NCI-H69 (cell line): Measurements from ENCODE around the gene OR52E8.

ENCODE experiments used
- DNase-seq: peaks from one replicate; lab custom pipeline; 2025; lab: John Stamatoyannopoulos, UW

OR52E8 gene

DNA sequence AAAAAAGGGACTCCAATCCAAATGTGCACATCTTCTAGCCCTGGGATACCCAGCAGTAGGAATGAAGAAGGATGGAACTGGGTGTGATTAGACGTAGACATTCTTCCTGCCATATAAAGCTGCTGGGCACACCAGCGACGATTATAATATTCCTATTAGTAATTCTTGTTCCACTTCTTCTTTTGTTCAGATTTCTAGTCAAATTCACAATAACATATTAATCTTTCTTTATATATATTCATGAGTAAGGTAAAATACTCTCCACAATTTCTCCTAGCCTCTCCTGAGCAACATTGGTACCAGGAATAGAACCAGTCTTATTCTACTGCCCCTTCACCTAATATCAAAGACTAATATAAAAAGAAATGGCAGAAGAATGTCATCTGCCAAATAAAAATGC is at the start of gene OR52E8:
Gene OR52E8, minus strand, starts transcription at position 101 of the 400 bp plus-strand sequence. Its CDS starts 0 bp downstream, at position 101.
- DNase-seq = no peak

DNA sequence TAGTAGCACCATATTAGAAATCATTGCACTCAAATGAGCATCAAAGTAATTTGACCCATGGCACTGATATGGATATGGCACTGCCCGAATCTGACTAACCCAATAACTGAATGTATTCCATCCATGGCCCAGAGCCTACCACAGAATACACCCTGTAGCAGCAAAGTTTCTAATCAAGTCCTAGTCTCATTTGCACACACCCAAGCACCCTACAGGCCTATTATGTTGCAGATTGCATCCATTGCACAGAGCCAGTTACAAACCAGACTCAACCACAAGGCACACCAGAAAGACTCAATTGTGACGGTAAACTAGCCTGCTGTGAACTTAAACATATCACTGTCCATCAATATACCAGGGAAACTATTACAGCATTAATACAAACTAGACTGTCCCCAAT is 42.0 kb upstream of the OR52E8 start:
- DNase-seq = no peak

DNA sequence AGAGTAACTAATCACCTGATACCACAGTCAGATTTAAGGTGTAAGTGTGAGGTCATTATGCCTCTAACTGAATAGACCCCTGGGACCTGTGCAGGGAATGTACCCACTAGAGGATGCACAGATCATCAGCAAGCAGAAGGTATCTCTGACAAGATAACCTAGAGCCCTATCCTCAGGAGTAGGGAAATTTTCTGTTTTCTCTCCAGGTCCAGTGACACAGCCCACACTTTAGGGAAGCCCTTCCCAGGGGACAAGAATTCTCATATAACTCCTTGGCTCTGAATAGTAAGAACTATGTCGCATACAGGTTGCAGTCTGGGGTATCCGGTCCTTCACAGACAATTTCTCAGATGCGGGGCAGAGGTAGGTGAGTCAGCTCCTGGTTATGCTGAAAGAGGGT is 35.4 kb upstream of the OR52E8 start, which contains the start of gene OR52E5:
Gene OR52E5, plus strand, starts transcription at position 301 of the 400 bp plus-strand sequence. CDS start 7,569 bp downstream, outside the sequence.
- DNase-seq = no peak

DNA sequence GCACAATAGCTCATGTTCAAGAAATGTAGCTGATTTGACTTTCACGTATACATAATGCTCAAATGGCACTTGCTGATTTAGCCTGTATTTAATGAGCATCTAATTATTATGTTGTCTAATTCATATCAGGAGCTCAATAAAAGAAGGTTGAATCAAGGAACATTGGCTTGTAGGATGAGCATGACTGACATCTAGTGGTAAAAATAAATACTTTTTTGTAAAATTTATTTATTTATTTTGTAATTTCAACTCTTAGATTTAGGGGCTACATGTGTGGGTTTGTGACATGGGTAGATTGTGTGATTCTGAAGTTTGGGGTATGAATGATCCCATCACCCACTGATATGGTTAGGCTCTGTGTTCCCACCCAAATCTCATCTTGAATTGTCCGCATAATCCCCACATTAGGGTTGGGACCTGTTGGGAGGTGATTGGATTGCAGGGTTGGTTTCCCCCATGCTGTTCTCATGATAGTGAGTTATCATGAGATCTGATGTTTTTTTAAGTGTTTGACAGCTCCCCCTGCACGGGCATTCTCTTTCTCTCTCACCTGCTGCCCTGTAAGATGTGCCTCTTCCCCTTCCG is 33.8 kb upstream of the OR52E8 start:
- DNase-seq = peak; percentile 9

DNA sequence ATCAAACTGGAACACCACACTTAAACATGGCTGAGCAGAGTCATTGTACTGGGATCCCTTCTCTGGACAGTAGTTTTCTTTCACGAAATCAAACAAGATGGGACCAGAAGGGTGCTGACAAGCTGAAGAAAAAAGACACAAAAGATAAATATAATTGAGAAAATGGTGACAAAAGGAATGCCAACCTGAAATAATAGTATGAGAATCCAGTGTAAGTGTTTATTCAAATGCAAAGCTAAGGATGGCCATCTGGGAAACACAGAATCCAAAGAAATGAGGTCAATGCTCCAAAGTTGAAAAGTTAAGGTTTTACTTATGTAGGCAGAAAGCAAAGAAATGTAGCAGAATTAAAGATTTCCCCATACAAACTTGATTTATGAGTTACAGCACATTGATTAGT is 30.2 kb upstream of the OR52E8 start:
- no peak for DNase-seq

DNA sequence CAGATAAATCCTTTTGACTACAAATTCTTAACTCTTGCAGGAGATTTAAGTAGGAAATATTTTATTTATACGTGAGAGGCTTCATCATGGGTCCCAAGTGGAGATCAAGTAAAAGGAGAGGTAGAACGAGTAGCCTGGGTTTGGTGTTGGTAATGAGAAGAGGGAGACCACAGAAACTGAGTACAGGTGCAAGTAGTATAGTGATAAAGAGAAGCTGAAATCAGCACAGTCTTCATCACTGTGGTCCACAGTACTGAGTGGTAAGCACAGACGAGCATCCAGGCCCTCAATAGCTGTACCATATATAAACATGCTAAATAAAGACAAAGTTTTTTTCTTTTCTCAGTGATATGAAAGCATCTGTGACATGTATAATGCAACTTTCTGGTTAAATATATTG is 29.7 kb upstream of the OR52E8 start:
- DNase-seq = no peak

DNA sequence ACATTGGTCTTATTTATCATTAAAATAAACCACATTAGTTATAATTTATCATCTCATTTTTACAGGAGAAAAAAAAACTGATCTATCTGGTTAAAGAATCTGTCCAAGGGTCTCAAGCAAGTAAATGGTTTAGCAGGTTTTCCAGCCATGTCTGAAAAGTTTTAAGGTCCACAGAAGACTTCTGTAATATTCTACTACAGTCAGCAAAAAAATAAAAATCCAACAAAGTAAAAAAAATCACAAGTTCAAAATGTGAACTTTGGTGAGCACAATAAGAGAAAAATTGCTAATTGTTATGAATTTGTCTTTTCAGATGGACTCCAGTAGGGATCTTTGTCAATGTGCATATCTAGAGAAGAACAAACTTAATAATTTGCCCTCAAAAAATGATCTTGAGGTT is 24.3 kb upstream of the OR52E8 start:
- DNase-seq = no peak

DNA sequence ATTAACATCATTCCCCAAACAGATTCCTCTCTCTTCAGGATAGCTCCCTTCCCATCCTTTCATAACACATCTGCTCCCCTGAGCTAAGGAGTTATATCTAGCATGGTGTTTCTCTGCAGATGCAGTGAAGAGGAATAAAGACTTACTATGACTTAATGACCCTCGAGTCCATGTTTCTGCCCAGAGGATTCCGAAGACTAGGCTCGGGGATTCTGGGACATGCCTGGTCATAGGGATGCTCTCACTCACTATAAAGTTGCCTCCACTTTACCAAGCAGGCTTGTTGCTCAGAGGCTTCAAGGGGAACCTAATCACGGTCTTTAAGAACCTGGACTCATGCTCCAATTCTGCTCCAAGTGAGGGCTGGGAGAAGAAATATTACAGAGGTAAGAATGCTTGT is 22.8 kb upstream of the OR52E8 start, which contains the start of gene OR52E4:
Gene OR52E4, plus strand, starts transcription at position 301 of the 400 bp plus-strand sequence. CDS start 3,664 bp downstream, outside the sequence.
- no peak for DNase-seq

DNA sequence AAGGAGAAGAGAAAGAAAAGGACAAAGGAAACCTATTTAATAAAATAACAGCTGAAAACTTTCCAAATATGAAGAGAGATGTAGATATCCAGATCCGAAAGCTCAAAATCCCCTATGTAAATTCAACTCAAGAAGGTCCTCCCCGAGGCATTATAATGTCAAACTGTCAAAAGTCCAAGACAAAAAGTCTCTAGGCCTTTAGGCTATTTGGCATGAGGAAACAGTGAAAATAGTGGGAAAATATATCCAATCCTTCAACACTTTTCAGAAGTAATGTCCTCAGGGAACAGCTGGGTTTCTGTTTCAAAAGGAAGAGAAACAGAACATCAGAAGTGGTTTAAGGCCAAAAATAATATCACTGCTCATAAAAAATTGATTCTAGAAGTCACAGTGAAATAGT is 21.1 kb upstream of the OR52E8 start:
- DNase-seq = no peak

DNA sequence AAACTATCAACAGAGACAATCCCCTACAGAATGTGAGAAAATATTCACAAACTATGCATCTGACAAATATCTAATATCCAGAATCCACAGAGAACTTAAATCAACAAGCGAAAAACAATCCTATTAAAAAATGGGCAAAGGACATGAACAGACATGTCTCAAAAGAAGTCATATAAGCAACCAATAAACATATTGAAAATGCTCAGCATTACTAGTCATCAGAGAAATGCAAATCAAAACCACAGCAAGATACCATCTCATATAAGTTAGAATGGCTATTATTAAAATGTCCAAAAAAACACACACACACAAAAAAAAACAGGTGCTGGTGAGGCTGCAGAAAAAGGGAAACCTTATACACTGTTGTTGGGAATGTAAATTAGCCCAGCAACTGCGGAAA is 8.3 kb upstream of the OR52E8 start:
- no peak for DNase-seq

DNA sequence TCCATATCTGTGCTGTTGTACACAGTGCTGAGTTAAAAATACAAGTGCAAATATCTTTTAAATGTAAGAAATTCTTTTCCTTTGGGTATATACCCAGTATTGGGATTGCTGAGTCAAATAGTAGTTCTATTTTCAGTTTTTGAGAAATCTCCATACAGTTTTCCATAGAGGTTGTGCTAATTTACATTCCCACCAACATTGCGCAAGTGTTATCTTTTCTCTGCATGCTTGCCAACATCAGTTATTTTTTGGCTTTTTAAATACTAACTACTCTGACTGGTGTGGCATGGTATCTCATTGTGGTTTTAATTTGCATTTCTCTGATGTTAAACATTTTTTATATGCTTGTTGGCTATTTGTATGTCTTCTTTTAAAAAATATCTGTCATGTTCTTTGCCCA is 6.5 kb downstream of the OR52E8 start:
- DNase-seq = no peak

DNA sequence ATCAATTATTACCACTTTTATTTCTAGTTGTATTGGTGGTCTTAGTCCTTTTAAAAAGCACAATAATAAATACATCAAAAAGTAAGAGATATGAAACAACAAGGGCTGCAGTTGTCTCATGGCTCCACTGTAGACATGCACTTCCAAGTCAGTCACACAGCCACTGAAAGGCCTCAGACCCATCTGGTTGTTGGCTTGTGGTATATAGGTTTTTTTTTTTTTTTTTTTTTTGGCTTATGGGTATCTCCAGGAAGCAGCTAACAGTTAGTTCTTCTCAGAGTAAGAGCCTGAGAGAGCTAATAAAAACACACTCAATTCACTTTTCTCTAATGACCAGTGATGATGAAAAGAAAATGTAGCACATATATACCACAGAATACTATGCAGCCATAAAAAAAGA is 9.8 kb downstream of the OR52E8 start:
- no peak for DNase-seq

DNA sequence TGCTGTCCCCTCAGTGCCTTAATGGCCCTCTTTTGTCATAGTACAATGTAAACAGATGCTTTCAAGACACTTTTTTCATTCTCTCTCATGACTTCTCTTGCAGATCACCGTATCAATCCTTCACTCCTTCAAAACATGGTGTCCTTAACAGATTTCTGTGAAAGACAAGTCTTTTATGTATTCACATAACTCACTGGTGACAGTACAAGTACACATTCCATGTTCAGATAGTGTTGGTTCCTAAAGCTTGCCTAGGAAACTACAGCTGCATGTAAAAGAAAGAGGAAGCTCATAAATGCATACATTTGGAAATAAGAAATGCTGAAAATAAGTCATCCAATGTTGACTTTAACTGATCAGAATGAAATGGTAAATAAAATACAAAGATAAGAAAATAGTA is 10.8 kb downstream of the OR52E8 start:
- no peak for DNase-seq

DNA sequence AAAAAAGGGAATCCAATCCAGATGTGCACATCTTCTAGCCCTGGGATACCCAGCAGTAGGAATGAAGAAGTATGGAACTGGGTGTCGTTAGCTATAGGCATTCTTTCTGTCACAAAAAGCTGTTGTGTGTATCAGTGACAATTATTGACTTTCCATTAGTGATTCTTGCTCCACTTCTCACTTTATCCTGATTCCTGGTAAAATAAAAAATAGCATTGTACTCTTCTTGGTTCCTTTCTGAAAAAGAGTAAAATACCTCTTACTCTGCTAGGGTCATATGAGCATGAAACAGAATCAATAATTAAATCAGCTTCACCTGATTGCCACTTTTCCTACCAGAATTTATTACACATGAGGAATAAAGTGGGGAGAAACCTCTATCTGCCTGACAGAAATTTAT is 15.7 kb downstream of the OR52E8 start, which contains the start of gene OR52E6:
Gene OR52E6, minus strand, starts transcription at position 101 of the 400 bp plus-strand sequence. Its CDS starts 0 bp downstream, at position 101.
- no peak for DNase-seq

DNA sequence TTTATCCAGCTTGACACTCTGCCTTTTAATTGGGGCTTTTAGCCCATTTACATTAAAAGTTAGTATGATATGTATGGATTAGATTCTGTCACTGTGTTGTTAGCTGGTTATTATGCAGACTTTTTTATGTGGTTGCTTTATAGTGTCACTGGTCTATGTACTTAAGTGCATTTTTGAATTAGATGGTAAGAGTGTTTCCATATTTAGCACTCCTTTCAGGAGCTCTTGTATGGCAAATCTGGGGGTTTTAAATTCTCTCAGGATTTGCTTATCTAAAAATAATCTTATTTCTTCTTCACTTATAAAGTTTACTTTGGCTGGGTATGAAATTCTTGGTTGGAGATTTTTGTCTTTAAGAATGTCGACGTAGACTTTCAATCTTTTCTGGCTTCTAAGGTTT is 19.8 kb downstream of the OR52E8 start:
- DNase-seq = no peak

DNA sequence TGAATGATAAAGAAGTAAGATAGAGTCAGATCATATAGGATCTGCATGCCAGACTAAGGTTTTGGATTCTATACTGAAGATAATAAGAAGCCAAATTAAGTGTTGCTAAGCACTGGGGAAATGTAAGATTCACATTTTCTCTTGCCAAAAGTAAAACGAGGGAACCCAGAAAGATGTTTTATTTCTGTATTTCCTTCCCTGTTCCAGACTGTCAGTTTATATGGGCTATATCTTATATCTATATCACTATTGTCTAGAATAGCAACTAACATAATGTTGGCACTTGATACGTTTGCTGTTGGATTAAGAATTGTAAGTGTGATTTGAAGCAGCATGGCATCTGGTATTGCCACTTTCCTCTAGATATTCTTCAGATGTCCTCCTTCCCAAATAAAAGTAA is 24.0 kb downstream of the OR52E8 start:
- no peak for DNase-seq

DNA sequence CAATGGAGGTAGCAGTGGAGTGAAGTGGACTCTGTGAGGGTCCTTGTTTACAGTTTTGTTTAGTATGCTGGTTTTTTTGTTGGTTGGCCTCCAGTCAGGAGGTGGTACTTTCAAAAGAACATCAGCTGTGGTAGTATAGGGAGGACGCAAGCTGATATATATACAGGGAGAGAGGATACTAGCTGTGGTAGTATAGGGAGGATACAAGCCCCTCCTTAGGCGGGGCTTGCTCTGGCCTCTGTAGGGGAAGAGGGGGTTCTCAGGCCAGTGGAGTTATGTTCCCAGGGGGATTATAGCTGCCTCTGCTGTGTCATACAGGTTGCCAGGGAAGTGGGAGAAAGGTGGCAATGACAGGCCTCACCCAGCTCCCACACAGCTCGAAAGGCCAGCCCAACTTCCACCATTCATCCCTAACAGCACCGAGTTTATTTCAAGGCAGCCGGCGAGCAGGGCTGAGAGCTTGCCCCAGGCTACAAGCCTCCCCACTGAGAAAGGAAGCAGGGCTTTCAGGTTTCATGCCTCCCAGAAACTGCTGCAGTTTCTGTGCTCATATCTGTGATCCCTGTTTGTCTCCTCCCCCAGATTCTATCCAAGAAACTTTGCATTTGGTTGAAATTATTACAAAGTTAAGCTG is 26.2 kb downstream of the OR52E8 start:
- no peak for DNase-seq

DNA sequence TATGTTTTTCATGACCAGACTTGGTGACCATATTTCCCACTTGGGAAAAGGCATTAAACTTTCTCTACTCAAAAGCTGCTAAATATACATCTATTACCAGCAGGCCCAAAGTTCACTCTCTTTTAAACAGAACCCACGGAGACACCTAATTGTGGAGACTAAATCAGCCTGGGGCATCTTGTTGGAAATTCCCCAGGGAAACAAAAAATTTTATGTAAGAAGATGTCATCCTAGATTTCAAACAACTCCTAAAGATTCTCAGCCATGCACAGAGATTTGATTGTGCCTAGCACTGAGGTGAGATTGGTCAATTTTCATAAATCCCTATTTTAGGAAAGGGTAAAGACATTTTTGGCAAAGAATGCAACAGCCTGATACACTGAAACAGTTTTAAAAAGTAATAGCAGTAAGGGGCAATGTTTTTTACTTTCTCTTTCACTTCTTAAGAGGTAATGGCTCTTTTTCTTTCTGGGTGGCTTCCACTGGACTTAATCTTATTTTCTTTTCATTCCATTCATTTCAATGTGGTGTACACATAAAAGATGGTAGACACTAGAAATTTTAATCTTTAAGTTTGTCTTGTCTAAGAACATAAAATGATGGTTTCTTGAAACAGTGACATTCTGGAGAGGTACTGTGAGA is 39.1 kb downstream of the OR52E8 start:
- no peak for DNase-seq

DNA sequence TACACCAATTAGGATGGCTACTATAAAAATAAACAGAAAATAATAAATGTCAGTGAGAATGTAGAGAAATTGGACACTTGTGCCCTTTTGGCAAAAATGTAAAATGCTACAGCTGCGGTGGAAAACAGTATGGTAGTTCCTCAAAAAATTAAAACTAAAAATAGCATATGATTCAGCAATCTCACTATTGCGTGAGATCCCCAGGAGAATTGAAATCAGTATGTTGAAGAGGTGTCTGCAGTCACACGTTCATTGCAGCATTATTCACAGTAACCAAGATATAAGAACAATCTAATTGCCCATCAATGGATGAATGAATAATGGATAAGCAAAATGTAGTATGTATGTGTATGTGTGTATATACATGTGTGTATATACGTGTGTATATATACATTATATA is 42.0 kb downstream of the OR52E8 start:
- no peak for DNase-seq

DNA sequence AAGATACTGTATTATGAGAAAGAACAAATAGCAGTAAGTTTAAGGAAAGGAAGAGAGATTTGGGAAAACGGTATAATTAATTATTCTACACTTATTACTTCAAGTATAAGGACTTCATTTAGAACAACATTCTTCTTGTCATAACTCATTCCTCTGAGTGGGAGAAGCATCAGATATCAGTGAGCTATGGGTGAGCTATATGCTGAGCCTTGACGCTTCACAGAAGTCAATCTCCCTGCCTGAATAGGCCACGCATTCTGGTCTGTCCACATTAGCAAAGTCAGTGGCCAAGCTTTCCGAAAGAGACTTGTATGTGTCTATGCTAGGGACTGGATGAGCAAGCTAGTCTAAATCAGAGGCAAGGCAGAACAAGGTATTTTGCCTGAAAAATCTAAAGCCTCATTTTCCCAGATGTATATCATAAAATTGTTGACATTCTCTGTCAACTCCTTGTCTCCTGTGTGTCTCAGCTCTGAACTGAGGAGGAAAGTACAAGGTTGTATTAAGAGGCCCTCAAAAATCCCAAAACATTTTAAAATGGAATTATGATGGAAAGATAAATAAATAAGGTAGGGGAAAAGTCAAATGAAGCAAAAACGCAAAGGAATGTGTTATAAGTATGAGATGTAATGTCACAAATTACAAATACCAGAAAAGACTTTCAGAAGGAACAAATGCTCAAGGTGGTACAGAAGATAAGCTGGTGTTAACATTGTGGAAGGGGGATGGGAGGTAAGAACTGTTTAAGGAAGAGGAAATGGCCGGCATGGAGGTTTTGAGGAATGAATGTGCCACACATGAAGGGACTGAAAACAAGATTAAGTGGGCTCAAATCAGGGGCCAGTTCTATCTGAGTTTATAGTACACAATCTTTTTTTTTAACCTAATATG is 47.3 kb downstream of the OR52E8 start:
- DNase-seq = no peak

DNA sequence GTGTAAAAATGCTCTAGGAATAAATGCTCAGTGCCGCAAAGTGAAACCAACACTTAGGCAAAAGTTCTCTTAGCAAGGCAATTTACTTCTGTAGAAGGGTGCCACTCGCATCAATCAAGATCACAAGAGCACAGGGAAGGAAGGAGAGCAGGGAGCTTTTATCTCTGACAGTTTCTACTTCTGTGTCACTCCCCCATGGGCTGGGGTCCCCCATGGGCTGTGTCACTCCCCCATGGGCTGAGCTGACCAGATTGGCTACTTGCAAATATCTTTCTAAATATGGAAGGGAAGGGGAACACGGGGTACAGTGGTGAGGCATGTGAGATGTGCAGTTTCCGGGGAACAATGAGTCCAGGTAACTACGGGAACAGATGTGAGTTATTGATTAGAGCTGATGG is 48.4 kb downstream of the OR52E8 start:
- no peak for DNase-seq

DNA sequence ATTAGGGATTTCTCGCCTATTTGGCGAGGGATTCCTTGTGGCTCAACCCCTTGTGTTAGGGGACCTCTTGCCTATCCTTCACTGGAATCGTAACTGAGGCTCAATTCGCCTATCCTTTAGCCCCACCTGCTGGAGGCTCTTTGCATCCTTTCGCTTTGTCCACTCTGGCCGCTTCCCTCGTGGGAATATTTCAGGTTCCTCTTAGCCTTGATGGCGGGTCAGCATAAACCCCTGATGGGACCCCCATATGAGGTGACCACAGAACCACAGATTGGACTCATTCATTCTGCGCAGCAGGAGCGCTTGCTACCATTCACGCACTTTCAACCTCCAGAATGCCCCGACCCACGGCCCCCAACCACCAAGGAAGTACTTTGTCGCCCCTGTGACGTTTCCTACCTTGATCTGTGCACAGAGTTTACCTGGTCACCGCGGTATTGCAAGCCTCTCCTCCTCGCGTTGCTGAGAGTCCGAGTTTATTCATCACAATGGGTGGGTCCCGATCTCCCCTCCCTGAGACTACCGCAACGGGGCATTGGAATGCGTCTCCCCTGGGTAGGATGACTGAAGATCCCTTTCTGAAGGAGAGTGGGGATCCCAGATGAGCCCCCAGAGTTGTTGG is 48.9 kb downstream of the OR52E8 start, which contains the start of gene OR52N2:
Gene OR52N2, plus strand, starts transcription at position 425 of the 622 bp plus-strand sequence. CDS start 11,412 bp downstream, outside the sequence.
- peak; percentile 66 for DNase-seq
